K562 (cell line): ENCODE measurements around the gene METRN. TPM values are rescaled to one million over a fixed set of nuclear protein-coding genes. Genes with fewer than 3 reads are reported as not detected.

Source experiments
- CEBPG ChIP-seq, 3 experiments: fragments of 200-800 bp in 1 of 3; sonication (Bioruptor generic) in 1 of 3; sonication (generic) in 1 of 3; formaldehyde crosslinking in 1 of 3; IDR thresholded peaks in 2 of 3; conservative IDR thresholded peaks in 1 of 3; 2 replicates each; pipeline versions ENCODE4 v1.6.1 to v1.8.0; 2016 to 2022; ENCODE audit warnings: missing compliant biosample characterization in 2 of 3, missing genetic modification characterization in 2 of 3, mild to moderate bottlenecking in 1 of 3, missing genetic modification reagents in 1 of 3
- ELK3 ChIP-seq: fragments of 450-650 bp; formaldehyde crosslinking; IDR thresholded peaks from 2 replicates; pipeline ENCODE4 v1.4.0; 2020; ENCODE audit warnings: mild to moderate bottlenecking
- HMGN3 ChIP-seq: IDR thresholded peaks from 2 replicates; pipeline ENCODE4 v1.6.1; 2011; ENCODE audit warnings: borderline replicate concordance, low read depth, mild to moderate bottlenecking, mixed read lengths, low read length; ENCODE audit not compliant: insufficient read length; ENCODE audit errors: extremely low read depth
- HNRNPK ChIP-seq: fragments of 200-400 bp; formaldehyde crosslinking; IDR thresholded peaks from one replicate; pipeline ENCODE4 v1.6.1; 2018; ENCODE audit warnings: mild to moderate bottlenecking, low read depth, low read length; ENCODE audit not compliant: poor library complexity, severe bottlenecking
- HNRNPL ChIP-seq: fragments of 200-400 bp; formaldehyde crosslinking; IDR thresholded peaks from 2 replicates; pipeline ENCODE4 v1.6.1; 2017; ENCODE audit warnings: low read depth, mild to moderate bottlenecking, low read length
- MED1 ChIP-seq: sonication (generic); formaldehyde crosslinking; IDR thresholded peaks from 2 replicates; pipeline ENCODE4 v1.8.1; 2023; ENCODE audit warnings: missing genetic modification reagents, borderline replicate concordance
- RBFOX2 ChIP-seq: fragments of 200-400 bp; formaldehyde crosslinking; IDR thresholded peaks from 2 replicates; pipeline ENCODE4 v1.6.1; 2017; ENCODE audit warnings: low read depth, mild to moderate bottlenecking, low read length, moderate library complexity
- RERE ChIP-seq: sonication (generic); formaldehyde crosslinking; IDR thresholded peaks from 2 replicates; pipeline ENCODE4 v1.8.0; 2023; ENCODE audit warnings: missing genetic modification reagents, mild to moderate bottlenecking, borderline replicate concordance
- XRCC3 ChIP-seq: fragments of 450-650 bp; IDR thresholded peaks from 2 replicates; pipeline ENCODE4 v1.6.1; 2017; ENCODE audit warnings: mild to moderate bottlenecking, moderate library complexity
- ZNF766 ChIP-seq: fragments of 200-800 bp; sonication (Bioruptor generic); conservative IDR thresholded peaks from 2 replicates; pipeline ENCODE4 v1.6.1; 2016; ENCODE audit warnings: missing genetic modification characterization, missing compliant biosample characterization
- polyA plus RNA-seq, 8 experiments: library from polyadenylated mRNA; depleted of rRNA in 4 of 8; stranded (reverse) in 5 of 8; unstranded in 3 of 8; fragments of >200 nt; fragmentation: Nextera tagmentation in 2 of 8; fragmentation: Illumina TruSeq in 1 of 8; extraction: Ambion mirVana in 2 of 8; extraction: Trizol in 1 of 8; gene quantifications; 2 replicates each; pipeline versions ENCODE4 v1.2.1 to v1.2.3, GENCODE V29; 2011 to 2014; ENCODE audit warnings: inconsistent platforms in 1 of 8, missing spikeins in 1 of 8
- total RNA-seq, 7 experiments: library from RNA; depleted of rRNA in 6 of 7; stranded (reverse); fragments of >200 nt in 6 of 7; fragmentation: Illumina TruSeq in 2 of 7; extraction: Trizol in 2 of 7; gene quantifications; 2 replicates each; pipeline versions ENCODE4 v1.2.1 to v1.2.3, GENCODE V29; 2011 to 2021; ENCODE audit warnings: low replicate concordance in 1 of 7
- TF ChIP-seq, protein P1 (sequence below), 2 experiments: fragments of 250-450 bp in 1 of 2; fragments of 450-650 bp in 1 of 2; sonication (Bioruptor Pico) in 1 of 2; IDR thresholded peaks; 2 replicates each; pipeline versions ENCODE4 v1.6.1 to v1.8.0; 2016 to 2021; ENCODE audit warnings: mild to moderate bottlenecking in 2 of 2, moderate library complexity in 2 of 2, missing compliant biosample characterization in 1 of 2, missing genetic modification characterization in 1 of 2
- TF ChIP-seq, protein P2 (sequence below): IDR thresholded peaks from 2 replicates; pipeline ENCODE4 v1.6.1; 2011; ENCODE audit warnings: borderline replicate concordance, low read depth, mild to moderate bottlenecking, moderate library complexity, low read length; ENCODE audit not compliant: insufficient read depth, poor library complexity, severe bottlenecking

The METRN gene
- total and polyA plus RNA-seq, 9 of the 15 experiments (the other 6 are each of a cell fraction or from before 2014, with no cell fraction given) = 0.20 to 89.8 (median 15.4) TPM

DNA sequence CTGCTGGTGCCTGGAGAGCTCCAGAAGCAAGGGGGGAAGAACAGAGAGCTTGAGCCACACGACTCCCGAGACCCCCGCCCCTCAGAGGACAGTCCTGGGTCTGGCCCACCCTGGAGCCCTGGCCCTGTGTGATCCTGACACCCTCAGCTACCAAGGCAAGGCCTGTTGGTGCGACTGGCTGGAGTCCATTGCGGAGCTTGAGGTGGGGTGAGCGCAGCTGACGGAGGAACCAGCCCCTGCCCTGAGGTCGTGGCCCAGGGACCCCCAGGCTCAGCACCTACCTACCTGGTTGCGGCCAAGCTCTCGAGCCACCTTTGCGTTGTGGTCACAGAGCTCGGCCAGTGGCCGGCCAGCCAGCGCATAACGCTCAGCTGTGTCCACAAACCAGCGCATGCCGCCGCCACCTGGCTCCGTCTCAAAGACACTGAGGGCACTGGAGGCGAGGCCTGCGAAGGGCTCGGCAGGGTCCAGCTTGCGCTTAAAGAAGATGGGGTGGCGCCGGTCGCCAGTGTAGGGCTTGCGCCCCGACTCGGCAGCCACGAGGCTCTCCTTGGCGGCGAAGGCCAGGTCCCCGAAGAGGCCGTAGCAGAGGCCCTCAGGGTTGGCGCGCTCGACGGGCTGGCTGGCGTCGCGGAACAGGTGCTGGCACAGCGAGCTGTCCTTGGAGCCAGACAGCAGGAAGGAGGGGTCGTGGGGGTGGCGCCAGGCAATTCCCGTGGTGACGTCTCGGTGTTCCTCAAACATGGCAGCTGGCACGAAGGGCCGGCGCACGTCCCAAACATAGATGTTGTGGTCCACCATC, 28.3 kb upstream of the METRN start (continued):
- no peak for TF ChIP-seq RERE (CRISPR knock-in tag)
- peak; percentile 69; the same call in 1 of the 2 replicates for TF ChIP-seq HNRNPL
- TF ChIP-seq XRCC3 = no peak
- no peak for TF ChIP-seq HNRNPK
- peak; percentile 51; the same call in 1 of the 2 replicates for TF ChIP-seq RBFOX2
- TF ChIP-seq ELK3 (CRISPR knock-in tag) = no peak
- no peak for TF ChIP-seq ZNF766 (CRISPR knock-in tag)
- TF ChIP-seq HMGN3 = peak; percentile 14
- no peak for TF ChIP-seq MED1 (CRISPR knock-in tag)
- no peak for TF ChIP-seq CEBPG (CRISPR knock-in tag; IDR thresholded peaks at IDR 0.05)
- no peak for TF ChIP-seq CEBPG (tag; conservative IDR thresholded peaks at IDR 0.05 in 1 of 2, IDR thresholded peaks at IDR 0.05 in 1 of 2)
- TF ChIP-seq, protein P1, sequence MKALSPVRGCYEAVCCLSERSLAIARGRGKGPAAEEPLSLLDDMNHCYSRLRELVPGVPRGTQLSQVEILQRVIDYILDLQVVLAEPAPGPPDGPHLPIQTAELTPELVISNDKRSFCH (CRISPR knock-in tag; IDR thresholded peaks at IDR 0.05) = no peak
- TF ChIP-seq, protein P1 (tag; IDR thresholded peaks at IDR 0.05) = no peak
- TF ChIP-seq, protein P2, sequence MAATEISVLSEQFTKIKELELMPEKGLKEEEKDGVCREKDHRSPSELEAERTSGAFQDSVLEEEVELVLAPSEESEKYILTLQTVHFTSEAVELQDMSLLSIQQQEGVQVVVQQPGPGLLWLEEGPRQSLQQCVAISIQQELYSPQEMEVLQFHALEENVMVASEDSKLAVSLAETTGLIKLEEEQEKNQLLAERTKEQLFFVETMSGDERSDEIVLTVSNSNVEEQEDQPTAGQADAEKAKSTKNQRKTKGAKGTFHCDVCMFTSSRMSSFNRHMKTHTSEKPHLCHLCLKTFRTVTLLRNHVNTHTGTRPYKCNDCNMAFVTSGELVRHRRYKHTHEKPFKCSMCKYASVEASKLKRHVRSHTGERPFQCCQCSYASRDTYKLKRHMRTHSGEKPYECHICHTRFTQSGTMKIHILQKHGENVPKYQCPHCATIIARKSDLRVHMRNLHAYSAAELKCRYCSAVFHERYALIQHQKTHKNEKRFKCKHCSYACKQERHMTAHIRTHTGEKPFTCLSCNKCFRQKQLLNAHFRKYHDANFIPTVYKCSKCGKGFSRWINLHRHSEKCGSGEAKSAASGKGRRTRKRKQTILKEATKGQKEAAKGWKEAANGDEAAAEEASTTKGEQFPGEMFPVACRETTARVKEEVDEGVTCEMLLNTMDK = no peak
